GM10847 (cell line): ENCODE measurements around the gene UBE2A.
A peak's percentile ranks its signal among the peaks of the same experiment; 100 is the strongest.

Experiments
- POLR2A ChIP-seq: IDR thresholded peaks from 2 replicates; pipeline ENCODE4 v1.6.1; 2011; ENCODE audit not compliant: insufficient read length; ENCODE audit errors: extremely low read depth

The UBE2A gene

GRCh38 chrX:119574394-119575266 lies at the start of gene UBE2A:
TSS of gene UBE2A (plus strand) at chrX:119574563. CDS start at chrX:119574712, 149 bp downstream.
- TF ChIP-seq POLR2A: peak; percentile 89

GRCh38 chrX:119529345-119530276 lies 44.8 kb upstream of the UBE2A start:
- TF ChIP-seq POLR2A: no peak

GRCh38 chrX:119537487-119537886 lies 36.9 kb upstream of the UBE2A start:
- TF ChIP-seq POLR2A: no peak

- no peak for TF ChIP-seq POLR2A
These were observed 34.5 kb upstream of the UBE2A start for GRCh38 chrX:119539872-119540271.

DNA sequence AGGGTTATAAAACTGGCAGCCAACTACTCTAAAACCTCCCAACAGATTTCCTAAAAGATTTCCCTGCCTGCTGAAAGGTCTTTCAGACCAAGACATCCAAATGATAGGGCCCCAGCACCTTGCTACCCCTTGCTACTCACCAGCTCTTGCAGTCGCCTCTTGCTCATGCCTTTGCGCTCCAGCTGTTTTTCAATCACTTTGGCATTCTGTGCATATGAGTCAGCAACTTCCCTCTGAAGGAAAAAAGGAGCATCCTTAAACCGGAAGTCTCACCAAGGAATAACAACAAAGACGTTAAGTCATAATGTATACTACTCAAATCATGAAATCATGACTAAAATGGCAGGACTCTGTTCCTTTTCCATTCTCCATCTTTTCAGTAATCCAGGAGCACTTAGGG lies 33.2 kb upstream of the UBE2A start:
- TF ChIP-seq POLR2A: no peak

DNA sequence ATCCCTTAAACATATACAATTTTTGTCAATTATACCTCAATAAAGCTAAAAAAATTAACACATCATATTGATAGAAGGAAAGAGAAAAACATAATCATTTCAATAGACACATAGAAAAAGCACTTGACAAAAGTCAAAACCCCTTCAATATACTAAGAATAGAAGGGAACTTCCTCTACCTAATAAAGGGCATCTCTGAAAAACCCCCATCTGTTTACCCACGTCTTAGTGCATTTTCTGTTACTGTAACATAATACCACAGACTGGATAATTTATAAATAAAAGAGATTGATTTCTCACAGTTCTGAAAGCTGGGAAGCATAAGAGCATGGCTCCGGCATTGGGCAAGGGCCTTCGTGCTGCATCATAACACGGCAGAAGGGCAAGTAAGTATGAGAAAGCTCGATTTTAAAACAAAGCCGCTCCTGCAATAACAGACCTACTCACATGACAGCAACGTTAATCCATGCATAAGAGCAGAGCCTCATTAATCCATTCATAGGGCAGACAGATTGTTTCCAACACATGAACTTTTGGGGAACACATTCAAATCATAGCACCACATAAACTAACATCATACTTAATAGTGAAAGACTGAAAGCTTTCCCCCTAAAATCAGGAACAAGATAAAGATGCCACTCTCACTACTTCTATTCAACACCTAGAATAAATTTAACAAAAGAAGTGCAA lies 24.9 kb upstream of the UBE2A start:
- no peak for TF ChIP-seq POLR2A

DNA sequence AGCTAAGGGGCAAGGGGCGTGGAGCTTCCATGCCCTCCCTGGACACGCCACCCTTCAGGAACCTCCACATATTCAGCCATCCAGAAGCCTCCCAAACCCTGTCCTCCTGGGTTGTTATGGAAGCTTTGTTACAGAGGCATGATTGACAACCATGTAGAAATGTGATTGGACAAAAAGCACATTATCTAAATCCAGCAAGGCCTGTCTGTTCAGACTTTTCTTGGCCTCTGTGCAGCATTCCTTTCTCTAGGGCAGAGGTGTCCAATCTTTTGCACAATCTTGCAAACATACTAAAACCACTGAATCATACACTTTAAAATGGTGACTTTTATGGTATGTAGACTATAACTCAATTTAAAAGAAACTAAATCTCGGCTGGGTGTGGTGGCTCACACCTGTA lies 21.9 kb upstream of the UBE2A start:
- no peak for TF ChIP-seq POLR2A

DNA sequence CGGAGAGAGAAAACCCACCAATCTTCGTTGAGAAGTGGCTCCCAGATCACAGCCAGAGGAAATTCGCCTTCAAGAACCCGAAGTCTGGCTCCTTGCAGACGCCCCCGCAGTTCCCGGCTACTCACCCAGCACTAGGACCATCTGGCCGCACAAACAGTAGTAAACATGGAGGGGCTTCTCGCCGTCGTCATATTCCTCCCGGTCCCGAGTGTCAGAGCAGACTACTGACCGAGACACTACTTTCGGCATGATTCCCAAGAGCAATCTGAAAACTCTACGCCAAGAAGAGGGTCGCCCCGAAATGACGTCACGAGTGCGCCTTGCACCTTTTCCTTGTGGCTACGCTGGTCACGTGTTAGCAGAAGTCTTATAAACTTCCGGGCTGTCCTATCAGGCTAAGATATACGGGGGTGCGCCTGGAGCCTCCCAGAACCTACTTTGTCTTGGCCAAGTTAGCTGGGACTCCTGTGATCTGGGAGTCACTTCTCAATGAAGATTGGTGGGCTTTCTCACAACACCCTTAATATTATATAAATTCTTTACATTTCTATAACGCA lies 9.2 kb upstream of the UBE2A start, which contains the start of gene STEEP1:
STEEP1 (minus strand) TSS at position 303 of the 557 bp plus-strand sequence; CDS start at position 249, 54 bp downstream.
- TF ChIP-seq POLR2A: no peak

GRCh38 chrX:119570351-119570835 lies 4.0 kb upstream of the UBE2A start:
- no peak for TF ChIP-seq POLR2A

DNA sequence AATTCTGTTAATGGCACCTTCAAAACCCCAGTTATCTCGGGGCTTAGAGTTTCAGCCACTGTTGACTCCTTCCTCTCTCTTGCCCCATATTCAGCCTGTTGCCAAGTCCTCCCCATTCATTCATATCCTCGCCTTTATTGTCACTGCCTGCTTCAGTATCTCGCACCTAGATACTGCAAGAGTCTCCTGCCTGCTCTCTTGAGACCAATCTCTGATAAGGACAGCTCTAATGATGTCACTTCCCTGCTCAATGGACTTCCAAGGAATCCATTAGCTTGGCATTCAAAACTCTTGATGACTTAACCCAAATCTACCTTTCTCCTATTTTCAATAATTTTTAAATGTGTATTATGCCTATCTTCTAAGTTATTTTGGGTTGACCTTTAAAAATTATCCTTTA lies 1.1 kb upstream of the UBE2A start:
- no peak for TF ChIP-seq POLR2A

DNA sequence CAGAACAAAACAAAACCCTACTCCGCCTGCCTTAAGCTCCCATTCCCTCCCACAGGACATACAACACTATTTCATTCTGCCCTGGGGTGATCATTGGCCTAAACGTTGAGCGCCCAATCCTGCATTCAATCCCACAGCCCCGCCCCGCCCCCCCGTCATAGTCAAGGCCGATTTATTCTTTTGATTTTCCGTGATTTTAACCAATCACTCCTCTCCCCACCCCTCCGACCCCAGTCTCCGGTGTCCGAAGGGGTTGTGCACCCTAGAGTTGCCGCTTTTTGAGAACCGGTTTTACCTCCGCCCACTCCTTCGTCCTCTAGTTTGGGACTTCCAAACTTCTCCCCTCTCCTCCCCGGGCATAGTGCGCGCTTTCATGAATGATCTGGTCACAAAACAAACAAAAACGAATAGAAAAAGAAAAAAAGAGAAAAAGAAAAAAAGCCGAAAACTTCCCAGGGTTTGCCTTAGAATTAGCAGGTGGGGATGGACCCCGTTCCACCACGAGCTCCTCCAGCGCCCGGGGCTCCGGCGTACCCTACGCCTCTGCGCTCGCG lies 446 bp upstream of the UBE2A start:
- no peak for TF ChIP-seq POLR2A

DNA sequence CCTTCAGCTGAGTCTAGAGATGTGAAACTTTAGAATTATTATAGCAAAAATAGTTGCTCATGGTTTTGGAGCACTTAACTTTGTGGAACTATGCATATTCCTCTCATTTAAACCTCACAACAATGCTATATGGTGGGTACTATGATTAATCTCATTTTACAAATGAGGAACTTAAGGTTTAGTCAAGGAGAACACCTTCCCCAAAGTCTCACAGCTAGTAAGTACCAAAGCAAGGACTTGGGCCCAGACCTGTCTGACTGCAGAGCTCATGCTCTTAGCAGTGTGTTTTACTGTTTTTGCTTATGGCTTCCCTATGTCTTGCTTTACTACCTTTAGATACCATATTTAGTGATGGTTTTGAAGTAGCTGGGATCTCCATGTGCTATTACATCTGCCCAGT lies 5.1 kb downstream of the UBE2A start:
- TF ChIP-seq POLR2A: no peak

DNA sequence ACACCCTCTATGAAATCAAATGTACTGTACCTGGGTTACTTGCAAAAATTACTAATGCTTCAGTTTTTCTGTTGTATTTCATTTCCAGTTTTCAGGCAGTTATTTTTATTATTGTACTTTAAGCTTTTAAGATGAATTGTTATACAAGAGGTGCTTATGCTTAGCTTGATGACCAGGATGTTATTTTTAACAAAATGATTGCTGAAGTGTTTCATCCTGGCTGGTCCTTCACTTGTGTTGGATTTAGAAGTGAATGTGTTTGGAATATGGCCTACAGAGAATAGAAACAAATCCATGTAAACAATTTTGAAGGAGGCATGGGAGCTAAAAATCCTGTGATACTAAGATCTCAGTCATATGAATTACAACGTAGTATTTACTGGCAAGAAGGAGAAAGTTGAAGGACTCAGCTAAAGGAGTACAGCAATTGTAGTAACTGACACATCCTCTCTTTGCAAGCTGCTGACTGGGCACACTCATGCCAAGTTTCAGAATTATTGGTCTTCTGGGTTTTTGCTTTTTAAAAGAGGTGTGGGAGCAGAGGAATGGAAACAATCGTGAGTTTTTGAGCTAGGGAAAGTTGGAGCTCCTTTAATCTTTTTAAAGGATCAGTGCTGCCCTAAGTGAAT lies 9.2 kb downstream of the UBE2A start:
- no peak for TF ChIP-seq POLR2A

DNA sequence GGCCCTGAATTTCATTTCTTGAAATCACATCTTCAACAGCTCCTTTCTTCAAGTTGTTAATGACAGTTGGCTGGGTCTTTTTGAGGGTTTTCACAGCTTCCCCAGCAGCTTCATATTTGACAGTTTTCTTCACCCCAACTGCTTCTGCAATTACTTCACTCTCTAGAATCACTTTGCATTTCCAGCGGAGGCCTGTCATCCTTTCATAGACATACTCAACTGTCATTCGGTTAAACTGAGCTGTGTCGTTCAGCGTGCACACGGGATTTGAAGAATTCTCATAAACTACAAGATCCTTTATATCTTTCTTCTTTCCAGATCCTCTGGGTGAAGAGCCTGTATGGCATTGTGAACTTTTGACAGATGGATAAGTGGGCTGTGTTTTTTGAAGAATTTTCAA lies 15.4 kb downstream of the UBE2A start:
- no peak for TF ChIP-seq POLR2A

GRCh38 chrX:119602701-119603255 lies 28.4 kb downstream of the UBE2A start:
- TF ChIP-seq POLR2A: no peak
